Spinal cord (tissue), 10 donors: ENCODE results near the gene SWAP70. TPM values are rescaled to one million over a fixed set of nuclear protein-coding genes. Genes with fewer than 3 reads are reported as not detected.

Source experiments
- DNase-seq, 6 donors: peaks; one replicate each; pipeline versions ENCODE4 v3.0.0 to v3.0.0-alpha.2; 2013 to 2015; ENCODE audit warnings: low spot score in 6 of 6, low read depth in 4 of 6
- H3K27ac ChIP-seq: one replicate; pipeline ENCODE4 v1.5.1; 2013; ENCODE audit warnings: low read depth, low read length, control low read depth
- H3K27me3 ChIP-seq: one replicate; pipeline ENCODE4 v1.6.1; 2013; ENCODE audit warnings: low read length; ENCODE audit not compliant: control insufficient read depth, insufficient read depth
- H3K36me3 ChIP-seq: one replicate; pipeline ENCODE4 v1.6.1; 2013; ENCODE audit warnings: low read length; ENCODE audit not compliant: control insufficient read depth, insufficient read depth
- H3K4me1 ChIP-seq: one replicate; pipeline ENCODE4 v1.6.1; 2013; ENCODE audit warnings: low read length; ENCODE audit not compliant: control insufficient read depth, insufficient read depth
- H3K4me3 ChIP-seq: one replicate; pipeline ENCODE4 v1.5.1; 2013; ENCODE audit warnings: low read depth, low read length, control low read depth
- H3K9me3 ChIP-seq: one replicate; pipeline ENCODE4 v1.6.1; 2013; ENCODE audit warnings: low read length; ENCODE audit not compliant: control insufficient read depth, insufficient read depth
- WGBS: methylation state at CpG from one replicate; pipeline ENCODE4 v1.1.5; 2013; ENCODE audit warnings: missing lambda C conversion rate; ENCODE audit not compliant: insufficient coverage; 5-methylcytosine and 5-hydroxymethylcytosine counted together
- polyA plus RNA-seq, 2 donors: library from polyadenylated mRNA; unstranded; fragments of 120-200 nt; gene quantifications; one replicate each; pipeline ENCODE4 v1.2.1, GENCODE V29; 2013; ENCODE audit not compliant: insufficient read length in 2 of 2
- total RNA-seq, 2 donors: library from RNA; depleted of rRNA in 1 of 2; stranded (reverse); fragments of 120-200 nt in 1 of 2; fragments of >200 nt in 1 of 2; gene quantifications; one replicate each; pipeline versions ENCODE4 v1.2.3 to v1.2.4, GENCODE V29; 2013 to 2014
- donor health status: healthy.

The SWAP70 gene
- total and polyA plus RNA-seq, 4 donors, result 15.0 to 28.4 (median 20.4) TPM

GRCh38 chr11:9787260-9787659 lies 123.4 kb downstream of the SWAP70 start:
- Histone ChIP-seq H3K4me3 (no peak overlapping the region), H3K36me3 (peaks cover 24% of the 10 kb centered on the region), H3K4me1 (no peaks in the 10 kb centered on the region), H3K27ac (no peak overlapping the region), H3K9me3 (no peaks in the 10 kb centered on the region), H3K27me3 (no peaks in the 10 kb centered on the region)
- WGBS, result 93% methylated on average over 2 of the region's 5 CpGs
- no peak for DNase-seq

GRCh38 chr11:9787981-9788521 lies 124.2 kb downstream of the SWAP70 start:
- Histone ChIP-seq H3K9me3 (no peaks in the 10 kb centered on the region), H3K4me3 (no peak overlapping the region), H3K4me1 (no peaks in the 10 kb centered on the region), H3K27ac (no peak overlapping the region), H3K36me3 (peaks cover 27% of the 10 kb centered on the region), H3K27me3 (no peaks in the 10 kb centered on the region)
- DNase-seq, result no peak
- 80% methylated on average over 1 of the region's 3 CpGs for WGBS

- WGBS, result 80% methylated on average over 1 of the region's 3 CpGs
- H3K9me3 ChIP-seq, result no peaks in the 10 kb centered on the region
- H3K4me3 ChIP-seq, result no peak overlapping the region
- peaks cover 32% of the 10 kb centered on the region for H3K36me3 ChIP-seq
- DNase-seq, result no peak
- H3K27ac ChIP-seq, result no peak overlapping the region
- no peaks in the 10 kb centered on the region for H3K27me3 ChIP-seq
- no peaks in the 10 kb centered on the region for H3K4me1 ChIP-seq
Measured at GRCh38 chr11:9789910-9790309, 126.0 kb downstream of the SWAP70 start.

GRCh38 chr11:9790703-9791102 lies 126.8 kb downstream of the SWAP70 start:
- H3K27me3 ChIP-seq, result no peaks in the 10 kb centered on the region
- no peaks in the 10 kb centered on the region for H3K9me3 ChIP-seq
- DNase-seq, result peak in 1 of 6 donors; percentile 10
- H3K4me3 ChIP-seq, result no peak overlapping the region
- H3K27ac ChIP-seq, result no peak overlapping the region
- no CpG with 5 or more reads among the region's 3 CpGs for whole genome bisulfite sequencing
- no peaks in the 10 kb centered on the region for H3K4me1 ChIP-seq
- H3K36me3 ChIP-seq, result peaks cover 32% of the 10 kb centered on the region

- H3K4me1 ChIP-seq, result no peaks in the 10 kb centered on the region
- no peak overlapping the region for H3K27ac ChIP-seq
Measured at GRCh38 chr11:9796266-9796665, 132.4 kb downstream of the SWAP70 start.

GRCh38 chr11:9796854-9797253 lies 133.0 kb downstream of the SWAP70 start:
- Histone ChIP-seq H3K4me1 (no peaks in the 10 kb centered on the region), H3K27me3 (no peaks in the 10 kb centered on the region), H3K36me3 (peaks cover 11% of the 10 kb centered on the region), H3K27ac (no peak overlapping the region), H3K9me3 (no peaks in the 10 kb centered on the region), H3K4me3 (no peak overlapping the region)
- DNase-seq, result no peak
- 100% methylated on average over 2 of the region's 5 CpGs for WGBS

More at GRCh38 chr11:9796266-9796665, 132.4 kb downstream of the SWAP70 start:
- H3K9me3 ChIP-seq, result no peaks in the 10 kb centered on the region
- no peak for DNase-seq
- H3K4me3 ChIP-seq, result no peak overlapping the region
- H3K36me3 ChIP-seq, result peaks cover 11% of the 10 kb centered on the region
- H3K27me3 ChIP-seq, result no peaks in the 10 kb centered on the region

- no peak for DNase-seq
- WGBS, result 94% methylated on average over 3 of the region's 4 CpGs
- no peaks in the 10 kb centered on the region for H3K4me1 ChIP-seq
- H3K36me3 ChIP-seq, result peaks cover 11% of the 10 kb centered on the region
- no peaks in the 10 kb centered on the region for H3K27me3 ChIP-seq
- H3K4me3 ChIP-seq, result no peak overlapping the region
- H3K9me3 ChIP-seq, result no peaks in the 10 kb centered on the region
- H3K27ac ChIP-seq, result no peak overlapping the region
Measured at GRCh38 chr11:9797300-9797699, 133.4 kb downstream of the SWAP70 start.

GRCh38 chr11:9799886-9800285 lies 136.0 kb downstream of the SWAP70 start:
- no peaks in the 10 kb centered on the region for H3K9me3 ChIP-seq
- no peak for DNase-seq
- H3K4me1 ChIP-seq, result no peaks in the 10 kb centered on the region
- no peak overlapping the region for H3K4me3 ChIP-seq
- no peaks in the 10 kb centered on the region for H3K27me3 ChIP-seq
- H3K36me3 ChIP-seq, result no peaks in the 10 kb centered on the region
- WGBS, result 100% methylated on average over 3 of the region's 3 CpGs
- H3K27ac ChIP-seq, result no peak overlapping the region

GRCh38 chr11:9802291-9802861 lies 138.5 kb downstream of the SWAP70 start:
- peak in 1 of 6 donors; percentile 22 for DNase-seq
- H3K4me1 ChIP-seq, result no peaks in the 10 kb centered on the region
- H3K9me3 ChIP-seq, result no peaks in the 10 kb centered on the region
- no peaks in the 10 kb centered on the region for H3K27me3 ChIP-seq
- H3K27ac ChIP-seq, result no peak overlapping the region
- WGBS, result 11% methylated on average over 1 of the region's 3 CpGs
- peaks cover 3% of the 10 kb centered on the region for H3K36me3 ChIP-seq
- no peak overlapping the region for H3K4me3 ChIP-seq
